Stimulated activated CD4-positive, alpha-beta T cell treated with anti-CD3 and anti-CD28 coated beads, Interleukin-15, amount 100 ng/mL, for 24 hours (primary cell): ENCODE data around the gene FZD4.
"Not testable (repeated sequence)": the region's sequence is repeated elsewhere in the genome, so short reads cannot be mapped to it uniquely, and the experiment has no call there.

Source experiments
- DNase-seq: peaks from one replicate; pipeline ENCODE4 v3.0.0-alpha.2; 2020

Gene FZD4

GRCh38 chr11:86937193-86937806, 17.9 kb downstream of the FZD4 start:
- DNase-seq, result not testable (repeated sequence)

GRCh38 chr11:86934926-86935579, 20.1 kb downstream of the FZD4 start:
- no peak for DNase-seq

- no peak for DNase-seq
Measured at GRCh38 chr11:86934582-86934900, 20.7 kb downstream of the FZD4 start.

GRCh38 chr11:86933891-86934581, 21.2 kb downstream of the FZD4 start:
- no peak for DNase-seq

- DNase-seq, result no peak
Measured at GRCh38 chr11:86932924-86933875, 22.0 kb downstream of the FZD4 start.

- DNase-seq, result no peak
Measured at GRCh38 chr11:86932259-86932585, 23.0 kb downstream of the FZD4 start.

- no peak for DNase-seq
Measured at GRCh38 chr11:86931548-86932258, 23.5 kb downstream of the FZD4 start.

- DNase-seq, result no peak
Measured at GRCh38 chr11:86930957-86931547, 24.1 kb downstream of the FZD4 start.

- no peak for DNase-seq
Measured at GRCh38 chr11:86926975-86927374, 28.2 kb downstream of the FZD4 start.

- no peak for DNase-seq
Measured at GRCh38 chr11:86923999-86924766, 31.0 kb downstream of the FZD4 start.

GRCh38 chr11:86922225-86922624, 33.0 kb downstream of the FZD4 start:
- no peak for DNase-seq

- DNase-seq, result no peak
Measured at GRCh38 chr11:86919557-86920210, 35.5 kb downstream of the FZD4 start.

GRCh38 chr11:86918973-86919372, 36.2 kb downstream of the FZD4 start:
- no peak for DNase-seq

- DNase-seq, result no peak
Measured at GRCh38 chr11:86918496-86918895, 36.7 kb downstream of the FZD4 start.

- no peak for DNase-seq
Measured at GRCh38 chr11:86917589-86917988, 37.6 kb downstream of the FZD4 start.

GRCh38 chr11:86916330-86916729, 38.9 kb downstream of the FZD4 start:
- DNase-seq, result no peak

- DNase-seq, result not testable (repeated sequence)
Measured at GRCh38 chr11:86915850-86916249, 39.3 kb downstream of the FZD4 start.

- no peak for DNase-seq
Measured at GRCh38 chr11:86914865-86915519, 40.2 kb downstream of the FZD4 start.

- DNase-seq, result no peak
Measured at GRCh38 chr11:86912238-86912637, 43.0 kb downstream of the FZD4 start.

GRCh38 chr11:86910592-86910991, 44.6 kb downstream of the FZD4 start:
- DNase-seq, result no peak
